Activated CD8-positive, alpha-beta T cell treated with anti-CD3 and anti-CD28 coated beads for 36 hours (primary cell): Measurements from ENCODE around the gene MTIF2. TPM values are rescaled to one million over a fixed set of nuclear protein-coding genes. Genes with fewer than 3 reads are reported as not detected.
"Not testable (repeated sequence)": the region's sequence is repeated elsewhere in the genome, so short reads cannot be mapped to it uniquely, and the experiment has no call there.

ENCODE experiments used
- ATAC-seq: fragments of 200-7000 bp; cut with Tn5 transposase; one replicate; pipeline ENCODE4 v1.10.0; 2021; ENCODE audit warnings: mild to moderate bottlenecking, moderate library complexity
- CTCF ChIA-PET: fragments of 350-600 bp; sonication (Branson Sonifier 250); formaldehyde crosslinking; loops from one replicate; lab custom pipeline; 2021; ENCODE audit warnings: antibody characterized with exemption; lab: Charles Lee
- POLR2A ChIA-PET: fragments of 350-600 bp; sonication (Branson Sonifier 250); formaldehyde crosslinking; loops from one replicate; lab custom pipeline; 2021; ENCODE audit warnings: antibody characterized with exemption; lab: Charles Lee
- DNase-seq: peaks from one replicate; pipeline ENCODE4 v3.0.0-alpha.2; 2020
- H3K27ac Mint-ChIP-seq: one replicate; pipeline ENCODE4 v1.8.0; 2021; ENCODE audit warnings: mild to moderate bottlenecking, mixed read lengths
- H3K27me3 Mint-ChIP-seq: one replicate; pipeline ENCODE4 v1.8.0; 2021; ENCODE audit warnings: mixed read lengths
- H3K36me3 Mint-ChIP-seq: one replicate; pipeline ENCODE4 v1.8.0; 2021; ENCODE audit warnings: low read depth, mixed read lengths
- H3K4me1 Mint-ChIP-seq: one replicate; pipeline ENCODE4 v1.8.0; 2021; ENCODE audit warnings: low read depth, mixed read lengths
- H3K4me3 Mint-ChIP-seq: one replicate; pipeline ENCODE4 v1.8.0; 2021; ENCODE audit warnings: mild to moderate bottlenecking, moderate library complexity, mixed read lengths
- H3K9me3 Mint-ChIP-seq: one replicate; pipeline ENCODE4 v1.8.0; 2021; ENCODE audit warnings: mixed read lengths
- CTCF ChIP-seq: fragments of 200-600 bp; IDR thresholded peaks from one replicate; pipeline ENCODE4 v1.8.0; 2022; ENCODE audit warnings: antibody characterized with exemption, mild to moderate bottlenecking
- intact Hi-C: fragments of 100-400 bp; cut with micrococcal nuclease; formaldehyde crosslinking; loops from one replicate; pipeline ENCODE4 v1.10.0; 2022
- total RNA-seq, 2 experiments: library from RNA; stranded (reverse); gene quantifications; one replicate each; pipeline ENCODE4 v1.2.3, GENCODE V29; 2021

The MTIF2 gene
- total RNA-seq, 2 experiments from 2014 or later: 50.5 to 51.1 TPM

GRCh38 chr2:55252832-55253231 lies 16.2 kb downstream of the MTIF2 start:
- Mint-ChIP-seq H3K27me3 (no peaks in the 10 kb centered on the region), H3K36me3 (peaks cover 26% of the 10 kb centered on the region), H3K9me3 (no peaks in the 10 kb centered on the region), H3K4me3 (no peak overlapping the region), H3K27ac (no peak overlapping the region), H3K4me1 (no peaks in the 10 kb centered on the region)
- ATAC-seq (no peak), DNase-seq (no peak)
- intact Hi-C loops: no loop called here
- CTCF ChIA-PET: interaction anchor here (1.0 kb wide), 1 partner anchor 179 kb away, joined by 3 read pairs; no protein-coding TSS in a partner anchor
- POLR2A ChIA-PET: interaction anchor here (1.4 kb wide), 1 partner anchor 12 kb away, joined by 3 read pairs; no protein-coding TSS in a partner anchor
- TF ChIP-seq CTCF: no peak

- Mint-ChIP-seq H3K4me3 (no peak overlapping the region), H3K27ac (no peak overlapping the region), H3K9me3 (no peaks in the 10 kb centered on the region), H3K36me3 (peaks cover 32% of the 10 kb centered on the region), H3K27me3 (no peaks in the 10 kb centered on the region), H3K4me1 (no peaks in the 10 kb centered on the region)
- POLR2A ChIA-PET: interaction anchor here (0.7 to 1.4 kb wide), 5 partner anchors 9 to 22 kb away, joined by 3 to 5 read pairs (median 3); partner anchors contain the start of genes CLHC1 and RPS27A
- TF ChIP-seq CTCF: no peak
- CTCF ChIA-PET: no interaction called here
- DNase-seq (no peak), ATAC-seq (no peak)
- intact Hi-C loops: no loop called here
Observed at GRCh38 chr2:55247025-55247424, 22.0 kb downstream of the MTIF2 start.

GRCh38 chr2:55245411-55245810 lies 23.6 kb downstream of the MTIF2 start:
- Mint-ChIP-seq H3K27ac (no peak overlapping the region), H3K36me3 (peaks cover 26% of the 10 kb centered on the region), H3K9me3 (no peaks in the 10 kb centered on the region), H3K4me1 (no peaks in the 10 kb centered on the region), H3K4me3 (no peak overlapping the region), H3K27me3 (no peaks in the 10 kb centered on the region)
- intact Hi-C loops: no loop called here
- CTCF ChIA-PET: no interaction called here
- no peak for ATAC-seq
- TF ChIP-seq CTCF: no peak
- DNase-seq: no peak
- POLR2A ChIA-PET: interaction anchor here (0.7 kb wide), 1 partner anchor 27 kb away, joined by 3 read pairs; no protein-coding TSS in a partner anchor

- ATAC-seq (no peak), DNase-seq (no peak)
- ChIA-PET POLR2A (no interaction called here), CTCF (no interaction called here)
- no peaks in the 10 kb centered on the region for H3K27me3 Mint-ChIP-seq
- H3K27ac Mint-ChIP-seq: no peak overlapping the region
- no peak overlapping the region for H3K4me3 Mint-ChIP-seq
- H3K9me3 Mint-ChIP-seq: no peaks in the 10 kb centered on the region
- intact Hi-C loops: no loop called here
- TF ChIP-seq CTCF: no peak
- peaks cover 24% of the 10 kb centered on the region for H3K36me3 Mint-ChIP-seq
- peaks cover 4% of the 10 kb centered on the region for H3K4me1 Mint-ChIP-seq
Observed at GRCh38 chr2:55242617-55243016, 26.4 kb downstream of the MTIF2 start.

GRCh38 chr2:55241582-55241981 lies 27.4 kb downstream of the MTIF2 start:
- H3K4me1 Mint-ChIP-seq, H3K27me3 Mint-ChIP-seq, ATAC-seq, H3K4me3 Mint-ChIP-seq, H3K27ac Mint-ChIP-seq, intact Hi-C loops, H3K9me3 Mint-ChIP-seq, DNase-seq, POLR2A ChIA-PET: not testable (repeated sequence)
- peaks cover 21% of the 10 kb centered on the region for H3K36me3 Mint-ChIP-seq
- CTCF ChIA-PET: interaction anchor here (0.7 kb wide), 1 partner anchor 243 kb away, joined by 3 read pairs; no protein-coding TSS in a partner anchor
